T-helper 2 cell treated with Interferon-gamma antibody and Interleukin-4, amounts not matched to agents 100 ng/mL and 5 ng/mL, for 36 hours (primary cell): ENCODE results near the gene PSMB7. TPM values are rescaled to one million over a fixed set of nuclear protein-coding genes. Genes with fewer than 3 reads are reported as not detected.

Experiments
- intact Hi-C: fragments of 100-400 bp; cut with micrococcal nuclease; formaldehyde crosslinking; loops from one replicate; pipeline ENCODE4 v1.15.1; 2023
- total RNA-seq: library from RNA; stranded (reverse); gene quantifications from 2 replicates; pipeline ENCODE4 v1.2.3, GENCODE V29; 2022

PSMB7 gene
- total RNA-seq, 1 donor from 2014 or later: 140 TPM

DNA sequence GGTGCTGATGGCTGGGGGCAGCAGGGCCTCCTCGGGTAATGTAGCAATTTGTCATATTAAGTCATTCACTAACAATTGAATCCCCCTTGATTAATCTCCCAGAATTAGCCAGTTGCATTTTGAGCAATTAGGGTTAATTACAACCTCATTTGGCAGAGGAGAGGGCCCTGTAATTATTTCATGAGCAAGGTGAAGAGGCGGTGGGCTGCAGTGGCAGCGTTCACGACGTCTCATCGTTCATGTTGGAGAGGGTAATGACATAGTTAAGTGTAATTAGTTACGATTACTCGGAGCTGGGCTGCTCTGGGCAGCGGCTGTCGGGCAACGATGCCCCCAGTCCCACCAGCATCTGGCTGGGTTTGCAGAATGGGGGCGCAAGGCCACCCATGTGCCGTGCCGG is 111.5 kb downstream of the PSMB7 start:
- intact Hi-C loops: no loop called here

Other genes with a start within 250 kb of the PSMB7 start
- 28.6 TPM in 2 replicates for gene NEK6, start 157.5 kb downstream of the PSMB7 start, total RNA-seq
- gene ADGRD2, start 35.0 kb upstream of the PSMB7 start, total RNA-seq: not detected in 2 replicates
- not detected in 2 replicates for gene NR5A1, start 92.0 kb upstream of the PSMB7 start, total RNA-seq